ENCODE measurements around the gene NKX2-1.
"Not testable (repeated sequence)": the region's sequence is repeated elsewhere in the genome, so short reads cannot be mapped to it uniquely, and the experiment has no call there.

The NKX2-1 gene

DNA sequence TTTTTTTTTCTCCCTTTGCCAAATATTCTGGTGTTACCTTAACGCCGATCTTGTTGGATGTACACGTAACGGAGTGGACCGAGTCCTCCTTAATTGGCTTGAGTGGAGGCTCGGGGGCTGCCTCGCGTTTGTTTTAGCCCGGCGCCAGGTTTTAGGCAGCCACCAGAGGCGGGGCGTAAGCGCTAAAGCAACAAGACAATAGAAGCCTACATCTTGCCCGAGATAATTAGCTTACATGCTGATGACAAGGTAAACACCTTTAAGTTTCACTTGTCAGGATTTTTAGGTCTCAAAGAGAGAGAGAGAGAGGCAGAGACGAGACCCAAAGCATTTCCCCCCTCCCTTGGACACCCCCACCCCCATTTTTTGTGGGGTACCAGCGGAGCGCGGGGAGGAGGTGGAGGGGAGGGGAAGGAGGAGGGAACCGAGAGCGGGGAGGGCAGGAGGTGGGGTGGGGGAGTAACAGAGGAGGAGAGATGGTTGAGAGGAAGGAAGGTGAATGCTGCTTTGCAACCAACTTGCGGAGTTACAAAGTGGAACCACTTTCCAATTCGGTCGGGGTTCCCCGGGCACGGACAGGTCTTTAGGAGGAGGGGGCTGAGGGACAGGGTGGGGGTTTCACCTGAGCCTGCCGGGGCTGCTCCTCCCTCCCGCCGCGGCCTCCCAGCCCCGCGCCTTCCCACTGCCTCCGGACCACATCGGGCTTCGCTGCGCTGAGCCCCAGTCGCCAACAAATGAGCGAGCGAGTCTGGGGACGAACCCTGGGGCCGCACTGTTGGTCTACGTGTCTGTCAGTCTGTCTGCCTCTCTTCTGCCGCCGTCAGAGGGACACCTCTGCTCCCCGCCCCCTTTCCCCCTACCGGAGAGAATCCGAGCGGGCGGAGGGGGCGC, at the start of gene NKX2-1:
TSS of gene NKX2-1 (minus strand) at position 802 of the 891 bp plus-strand sequence. CDS start at position 699, 103 bp downstream.
- DNase-seq: peak; percentile 86

GRCh38 chr14:36556811-36557433, 36.9 kb upstream of the NKX2-1 start:
- peak; percentile 61 for DNase-seq

- no peak for DNase-seq
Observed at GRCh38 chr14:36555998-36556743, 36.1 kb upstream of the NKX2-1 start.

DNA sequence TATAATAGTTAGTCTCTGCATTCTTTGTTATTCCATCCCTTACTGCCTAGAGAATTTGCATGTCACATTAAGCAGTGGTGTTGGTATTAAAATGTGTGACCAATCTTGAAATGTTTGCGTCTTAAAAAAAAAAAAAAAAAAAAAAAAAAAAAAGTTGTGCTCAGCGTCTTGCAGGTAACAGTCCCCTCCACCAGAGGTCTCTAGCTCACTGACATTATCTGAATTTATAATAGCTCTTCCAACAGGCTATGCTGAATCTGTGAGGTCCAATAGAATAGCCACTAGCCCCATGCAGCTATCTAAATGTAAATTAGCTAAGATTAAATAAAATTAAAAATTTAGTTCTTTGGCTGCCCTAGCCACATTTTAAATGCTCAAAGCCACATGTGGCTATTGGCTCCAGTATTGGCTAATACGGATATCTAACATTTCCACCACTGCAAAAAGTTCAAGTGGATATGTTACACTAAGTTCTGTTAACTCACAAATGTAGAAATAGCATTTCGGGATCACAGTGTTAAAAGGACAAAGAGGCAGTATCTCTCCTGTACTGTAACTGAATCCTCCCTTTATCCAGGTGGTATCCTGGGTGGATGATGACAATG, 33.7 kb upstream of the NKX2-1 start:
- peak; percentile 23 for DNase-seq

- no peak for DNase-seq
Observed at GRCh38 chr14:36550899-36551298, 30.9 kb upstream of the NKX2-1 start.

GRCh38 chr14:36544280-36544679, 24.2 kb upstream of the NKX2-1 start:
- DNase-seq: not testable (repeated sequence)

GRCh38 chr14:36538051-36538450, 18.0 kb upstream of the NKX2-1 start:
- no peak for DNase-seq

DNA sequence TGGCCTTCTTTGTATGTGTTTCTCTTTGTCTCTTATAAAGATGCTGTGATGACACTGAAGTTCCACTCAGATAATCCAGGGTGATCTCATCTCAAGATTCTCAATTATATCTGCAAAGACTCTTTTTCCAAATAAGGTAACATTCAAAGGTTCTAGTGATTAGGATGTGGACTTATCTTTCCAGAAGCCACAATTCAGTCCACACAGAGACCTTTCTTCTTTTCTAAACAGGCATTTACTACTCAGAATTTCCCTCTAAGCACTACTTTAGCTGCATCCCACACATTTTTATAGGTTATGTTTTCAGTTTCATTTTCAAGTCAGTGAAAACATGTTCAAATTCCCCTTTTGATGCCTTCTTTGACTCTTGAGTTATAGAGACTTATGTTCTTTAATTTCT, 9.0 kb upstream of the NKX2-1 start:
- no peak for DNase-seq

GRCh38 chr14:36525746-36526099, 5.7 kb upstream of the NKX2-1 start:
- no peak for DNase-seq

DNA sequence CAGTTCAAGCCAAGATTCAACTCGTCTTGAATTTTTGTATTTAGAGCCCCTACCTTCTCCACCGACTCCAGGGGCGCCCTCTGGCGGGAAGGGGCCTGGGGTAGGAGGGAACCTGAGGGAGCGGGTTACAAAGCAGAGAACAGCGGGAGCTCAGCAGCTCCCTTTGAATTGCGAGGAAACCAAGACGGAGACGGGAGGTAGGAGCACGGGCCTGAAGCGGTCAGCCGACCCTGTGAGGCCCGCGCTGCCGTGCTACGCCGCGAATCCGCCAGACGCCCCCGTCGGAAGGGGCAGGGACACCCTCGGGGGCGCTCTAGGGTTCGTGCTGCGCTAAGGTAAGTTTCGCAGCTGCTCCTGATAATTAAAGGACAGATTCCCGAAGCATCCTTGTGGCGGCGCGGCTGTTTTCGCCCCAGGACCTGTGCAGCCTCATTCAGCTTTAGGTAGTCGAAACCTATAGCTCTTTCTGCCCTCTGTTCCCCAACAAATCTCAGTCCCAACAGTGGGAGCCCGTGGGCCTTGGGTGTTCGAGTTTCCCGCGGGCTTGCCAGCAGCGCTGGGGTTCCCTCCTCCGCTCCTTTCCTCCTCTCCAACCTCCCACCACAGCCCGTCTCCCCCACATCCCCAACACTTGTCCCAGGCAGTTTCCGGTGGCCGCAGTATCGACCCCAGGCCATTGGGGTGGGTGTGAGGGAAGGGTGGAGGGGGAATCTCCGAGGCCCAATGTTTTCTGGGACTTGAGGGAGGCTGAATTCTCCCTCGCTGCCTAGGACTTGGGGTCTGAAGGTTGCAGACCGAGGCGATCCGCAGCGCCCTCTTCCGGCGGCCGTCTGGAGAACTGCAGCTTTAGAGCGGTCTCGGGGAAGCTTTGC, 5.1 kb upstream of the NKX2-1 start:
- no peak for DNase-seq

- no peak for DNase-seq
Observed at GRCh38 chr14:36524220-36524837, 4.3 kb upstream of the NKX2-1 start.

- no peak for DNase-seq
Observed at GRCh38 chr14:36522972-36523715, 3.1 kb upstream of the NKX2-1 start.

DNA sequence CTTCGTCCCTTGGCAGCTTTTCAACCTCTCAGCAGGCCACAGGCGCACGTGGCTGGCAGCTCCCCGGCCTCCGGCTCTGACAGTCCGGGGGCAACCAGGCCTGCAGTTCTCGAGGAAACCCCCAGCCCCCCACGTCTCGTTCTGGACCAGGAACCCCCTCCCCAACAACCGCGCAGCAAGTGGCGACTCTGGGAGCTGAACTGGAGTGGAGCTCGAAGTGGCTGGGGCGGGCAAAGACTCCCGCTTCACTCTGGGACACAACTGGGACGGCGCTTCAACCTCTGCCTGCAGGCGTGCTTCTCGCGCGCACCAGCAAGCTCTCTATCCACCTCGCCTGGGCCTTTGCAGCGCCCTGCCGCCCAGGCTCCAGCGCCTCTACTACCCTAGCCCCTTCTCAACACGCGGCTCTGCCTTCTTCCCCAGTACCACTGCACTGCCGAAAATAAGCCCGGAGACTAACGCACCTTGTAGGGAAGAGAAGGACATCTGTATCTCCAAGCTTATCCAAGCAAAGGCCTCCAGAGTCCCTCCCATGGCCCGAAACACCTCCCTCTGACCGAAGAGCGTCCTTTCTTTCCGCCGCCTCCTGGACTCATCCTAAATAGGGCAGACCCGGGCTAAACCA, 2.4 kb upstream of the NKX2-1 start:
- no peak for DNase-seq

GRCh38 chr14:36521598-36522345, 1.7 kb upstream of the NKX2-1 start:
- DNase-seq: no peak

- DNase-seq: peak; percentile 75
Observed at GRCh38 chr14:36520601-36521525, 831 bp upstream of the NKX2-1 start.

GRCh38 chr14:36518586-36519430, 1.2 kb downstream of the NKX2-1 start:
- DNase-seq: no peak

DNA sequence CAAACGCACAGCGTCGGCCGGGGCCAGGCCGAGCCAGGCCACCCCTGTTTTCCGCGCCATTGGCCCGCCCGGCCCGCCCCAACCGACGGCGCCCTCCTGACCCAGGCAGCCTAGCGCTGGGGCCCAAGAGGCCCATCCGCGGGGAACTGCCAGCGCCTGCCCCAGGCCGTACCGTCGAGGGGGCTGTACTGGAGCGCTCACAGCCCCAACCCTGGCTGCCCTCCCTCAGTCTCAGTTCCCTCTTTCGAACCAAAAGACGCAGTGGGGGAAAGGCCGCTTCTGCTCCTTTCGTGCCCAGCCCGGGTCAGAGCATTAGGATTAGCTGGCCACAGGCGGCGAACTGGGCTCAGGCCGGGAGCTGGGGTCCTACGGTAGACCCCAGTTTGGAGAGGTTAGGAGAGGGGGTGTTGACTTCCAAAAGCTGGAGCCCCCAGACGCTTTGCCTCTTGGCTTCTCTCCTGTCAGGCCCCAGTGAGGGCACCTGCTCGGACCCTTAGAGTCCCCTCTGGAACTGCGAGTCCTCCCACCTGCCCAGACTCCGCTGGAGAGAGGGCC, 1.9 kb downstream of the NKX2-1 start:
- peak; percentile 26 for DNase-seq
